GM12801 (cell line): Measurements from ENCODE around the gene TTC7B.

ENCODE experiments used
- CTCF ChIP-seq: IDR thresholded peaks from one replicate; pipeline ENCODE4 v1.5.1; 2011; ENCODE audit warnings: control low read depth; ENCODE audit not compliant: insufficient read length; ENCODE audit errors: extremely low read depth

The TTC7B gene

GRCh38 chr14:90632871-90633270 is 183.4 kb downstream of the TTC7B start:
- no peak for TF ChIP-seq CTCF

- no peak for TF ChIP-seq CTCF
These were observed 183.8 kb downstream of the TTC7B start for GRCh38 chr14:90632451-90632850.

GRCh38 chr14:90630171-90630806 is 185.9 kb downstream of the TTC7B start:
- TF ChIP-seq CTCF: no peak

- no peak for TF ChIP-seq CTCF
These were observed 186.8 kb downstream of the TTC7B start for GRCh38 chr14:90629471-90629870.

GRCh38 chr14:90628825-90629224 is 187.4 kb downstream of the TTC7B start:
- no peak for TF ChIP-seq CTCF

GRCh38 chr14:90627478-90627877 is 188.8 kb downstream of the TTC7B start:
- no peak for TF ChIP-seq CTCF

GRCh38 chr14:90626550-90626949 is 189.7 kb downstream of the TTC7B start:
- no peak for TF ChIP-seq CTCF
